ACC112 (cell line): ENCODE results near the gene GPRIN2.
"Not testable (repeated sequence)": the region's sequence is repeated elsewhere in the genome, so short reads cannot be mapped to it uniquely, and the experiment has no call there.

Source experiments
- H2AFZ ChIP-seq: fragments of 200-600 bp; sonication (generic); one replicate; pipeline ENCODE4 v1.6.0; 2017; ENCODE audit warnings: antibody characterized with exemption, low read length; ENCODE audit not compliant: unreplicated experiment
- H3K27ac ChIP-seq: fragments of 200-600 bp; sonication (generic); 2 replicates; pipeline ENCODE4 v1.5.1; 2014; ENCODE audit warnings: low read depth, mild to moderate bottlenecking, antibody characterized with exemption, low read length, moderate library complexity
- H3K27me3 ChIP-seq: fragments of 200-600 bp; sonication (generic); 2 replicates; pipeline ENCODE4 v1.6.1; 2014; ENCODE audit warnings: mild to moderate bottlenecking, antibody characterized with exemption, low read length, moderate library complexity, mixed read lengths; ENCODE audit not compliant: insufficient read depth
- H3K36me3 ChIP-seq: fragments of 200-600 bp; sonication (generic); 2 replicates; pipeline ENCODE4 v1.6.1; 2016; ENCODE audit warnings: mild to moderate bottlenecking, antibody characterized with exemption, low read length, moderate library complexity, mixed read lengths; ENCODE audit not compliant: insufficient read depth
- H3K4me1 ChIP-seq: fragments of 200-600 bp; sonication (generic); one replicate; pipeline ENCODE4 v1.6.1; 2016; ENCODE audit warnings: low read length, mixed read lengths; ENCODE audit not compliant: insufficient read depth, unreplicated experiment, control insufficient read depth
- H3K4me3 ChIP-seq: fragments of 200-600 bp; sonication (generic); 2 replicates; pipeline ENCODE4 v1.5.1; 2014; ENCODE audit warnings: mild to moderate bottlenecking, low read depth, low read length
- H3K79me2 ChIP-seq: fragments of 200-600 bp; sonication (generic); one replicate; pipeline ENCODE4 v1.6.0; 2016; ENCODE audit warnings: low read length; ENCODE audit not compliant: control insufficient read depth, unreplicated experiment, insufficient read depth

Gene GPRIN2

DNA sequence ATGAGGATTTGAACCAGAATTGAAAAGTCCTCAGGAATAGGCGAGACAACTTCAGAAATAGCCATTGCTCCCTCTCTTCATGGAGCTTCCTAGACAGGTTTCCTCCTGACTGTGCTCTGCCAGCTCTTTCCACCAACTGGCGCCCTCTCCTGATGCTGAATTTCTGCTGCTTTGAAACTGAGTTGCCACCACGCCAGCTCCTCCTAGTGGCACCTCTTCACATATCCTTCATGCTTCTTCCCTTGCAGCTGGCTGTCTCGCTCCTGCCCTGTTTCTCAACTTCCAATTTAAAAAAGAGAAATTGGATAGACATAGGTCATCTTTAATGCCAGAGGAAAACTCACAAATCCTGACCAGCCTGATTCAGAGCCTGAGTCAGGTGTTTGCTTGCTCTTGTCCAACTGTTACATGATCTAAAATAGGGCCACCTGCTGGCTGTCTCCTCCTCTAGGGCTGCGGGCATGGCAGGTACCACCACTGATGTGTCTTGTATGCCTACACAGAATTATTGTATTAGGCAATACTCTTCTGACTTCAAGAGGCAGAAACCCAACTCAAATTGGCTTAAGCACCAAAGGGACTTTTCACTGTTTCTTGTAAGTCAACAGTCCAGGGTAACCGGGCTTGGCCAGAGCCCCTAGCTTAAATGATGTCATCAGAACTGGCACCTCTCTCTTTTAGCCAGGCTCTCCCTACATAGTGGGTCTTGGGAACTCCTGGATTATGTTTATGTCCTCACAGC, 9.3 kb upstream of the GPRIN2 start:
- H3K36me3 ChIP-seq, H3K27ac ChIP-seq, H3K27me3 ChIP-seq, H2AFZ ChIP-seq, H3K79me2 ChIP-seq, H3K4me3 ChIP-seq, H3K4me1 ChIP-seq: not testable (repeated sequence)

DNA sequence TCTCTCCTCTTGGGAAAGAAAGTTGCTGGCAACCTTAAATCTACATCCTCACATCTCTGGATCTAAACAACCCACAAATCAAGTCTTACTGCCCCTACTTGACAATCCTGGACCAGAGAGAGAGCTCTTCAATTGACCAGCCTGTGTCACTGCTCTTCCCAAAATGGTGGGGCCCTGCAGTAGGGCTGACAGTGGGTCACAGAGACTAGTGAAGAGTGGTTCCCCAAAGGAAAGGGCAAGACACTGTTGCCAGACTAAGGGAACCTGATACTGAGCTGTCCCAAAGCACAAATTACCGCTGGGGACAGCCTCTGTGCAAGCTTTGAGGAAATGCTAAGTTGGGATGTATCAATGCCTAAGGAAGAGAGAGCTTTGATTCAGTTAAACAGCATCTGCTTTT, 4.5 kb upstream of the GPRIN2 start:
- Histone ChIP-seq H3K4me3 (no peak overlapping the region), H3K27me3 (peaks cover 54% of the 10 kb centered on the region), H2AFZ (no peak overlapping the region), H3K36me3 (no peaks in the 10 kb centered on the region), H3K27ac (no peak overlapping the region), H3K79me2 (no peaks in the 10 kb centered on the region), H3K4me1 (no peaks in the 10 kb centered on the region)

DNA sequence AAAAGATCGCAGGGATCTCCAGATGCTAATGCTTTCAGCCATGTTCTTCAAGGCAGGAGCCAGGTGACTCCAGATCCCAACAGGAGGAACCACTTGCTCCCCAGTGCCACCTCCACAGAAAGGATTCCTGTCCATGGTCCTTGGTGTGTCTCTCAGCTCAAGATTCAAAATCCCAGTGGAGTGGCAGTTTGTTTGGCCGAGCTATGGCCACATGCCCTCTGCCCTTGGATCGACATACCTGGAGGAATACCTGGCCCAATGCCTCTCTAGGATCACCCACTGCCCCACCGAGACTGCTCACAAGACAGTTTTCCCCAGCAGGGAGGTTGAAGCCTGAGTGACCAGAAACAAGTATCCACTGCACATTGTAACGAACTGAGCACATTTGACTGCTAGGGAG, 3.9 kb upstream of the GPRIN2 start:
- Histone ChIP-seq H3K79me2 (no peaks in the 10 kb centered on the region), H2AFZ (no peak overlapping the region), H3K36me3 (no peaks in the 10 kb centered on the region), H3K4me3 (no peak overlapping the region), H3K4me1 (no peaks in the 10 kb centered on the region), H3K27ac (no peak overlapping the region), H3K27me3 (peaks cover 59% of the 10 kb centered on the region)

DNA sequence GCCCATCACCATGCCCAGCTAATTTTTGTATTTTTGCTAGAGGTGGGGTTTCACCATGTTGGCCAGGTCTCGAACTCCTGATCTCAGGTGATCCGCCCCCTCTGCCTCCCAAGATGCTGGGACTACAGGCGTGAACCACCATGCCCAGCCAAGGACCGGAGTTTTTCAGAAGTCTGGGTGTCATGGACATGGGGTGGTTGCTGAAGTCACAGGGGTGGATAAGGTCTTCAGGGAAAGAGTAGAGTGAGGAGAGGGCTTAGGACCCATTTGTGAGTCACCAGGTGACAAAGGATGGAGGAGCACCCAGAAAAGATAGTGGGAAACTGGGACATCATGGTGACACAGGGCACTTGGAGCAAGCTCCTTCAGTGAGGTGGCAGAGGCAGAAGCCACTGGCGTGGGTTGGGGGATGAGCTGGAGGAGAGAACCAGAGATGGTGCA, 2.8 kb upstream of the GPRIN2 start:
- H3K4me3 ChIP-seq, result no peak overlapping the region
- no peak overlapping the region for H3K27ac ChIP-seq
- H2AFZ ChIP-seq, result no peak overlapping the region
- no peaks in the 10 kb centered on the region for H3K36me3 ChIP-seq
- no peaks in the 10 kb centered on the region for H3K4me1 ChIP-seq
- H3K27me3 ChIP-seq, result peaks cover 70% of the 10 kb centered on the region
- H3K79me2 ChIP-seq, result no peaks in the 10 kb centered on the region

DNA sequence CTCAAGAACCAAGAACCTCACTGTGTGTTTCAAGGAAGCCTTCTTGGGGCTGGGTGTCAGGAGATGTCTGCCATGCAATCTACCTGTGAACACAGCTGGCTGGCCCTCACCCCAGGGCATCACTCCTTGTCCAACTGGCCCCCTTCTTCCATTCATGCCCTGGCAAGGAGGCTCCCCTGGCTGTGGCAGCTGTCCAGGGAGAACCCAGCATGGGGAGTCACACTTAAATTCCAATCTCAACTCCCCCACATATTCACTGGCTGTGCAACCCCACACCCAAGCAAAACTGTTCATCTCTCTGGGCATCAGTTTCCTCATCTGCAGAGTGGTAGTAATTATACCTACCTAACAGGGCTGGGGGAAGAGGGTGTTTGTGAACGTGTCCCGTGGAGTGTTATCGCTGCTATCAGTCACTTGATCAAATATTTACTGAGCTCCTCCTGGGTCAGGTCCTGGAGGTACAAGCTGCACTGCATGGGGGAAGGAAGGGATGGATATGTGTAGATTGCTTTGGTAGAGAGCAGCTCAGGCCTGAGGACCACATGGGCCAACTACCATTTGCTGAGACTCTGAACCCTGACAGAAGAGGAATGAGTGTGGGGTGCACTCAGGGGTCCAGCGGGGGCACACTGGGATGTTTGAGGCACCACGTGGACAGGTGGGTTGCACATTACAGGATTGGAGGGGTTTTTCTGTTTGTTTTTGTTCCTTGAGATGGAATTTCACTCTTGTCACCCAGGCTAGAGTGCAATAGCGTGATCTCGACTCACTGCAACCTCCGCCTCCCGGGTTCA, 2.1 kb upstream of the GPRIN2 start:
- no peak overlapping the region for H3K27ac ChIP-seq
- H3K27me3 ChIP-seq, result peaks cover 73% of the 10 kb centered on the region
- H3K36me3 ChIP-seq, result no peaks in the 10 kb centered on the region
- H3K4me3 ChIP-seq, result no peak overlapping the region
- no peak overlapping the region for H2AFZ ChIP-seq
- H3K4me1 ChIP-seq, result no peaks in the 10 kb centered on the region
- H3K79me2 ChIP-seq, result no peaks in the 10 kb centered on the region

DNA sequence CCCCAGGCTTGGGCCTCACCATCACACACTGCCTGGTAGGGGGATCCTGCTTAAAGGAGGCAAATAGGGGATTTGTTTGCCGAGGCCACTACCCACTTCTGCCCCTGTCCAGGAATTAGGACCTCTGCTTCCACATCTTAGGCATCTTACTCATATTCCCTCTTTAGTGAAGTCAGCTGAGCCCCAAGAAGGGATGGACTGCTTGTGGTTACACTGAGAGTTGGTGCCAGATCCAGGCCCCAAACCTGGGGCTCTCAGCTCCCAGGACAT, 1.6 kb upstream of the GPRIN2 start:
- Histone ChIP-seq H3K79me2 (no peaks in the 10 kb centered on the region), H3K27ac (no peak overlapping the region), H3K4me3 (no peak overlapping the region), H3K27me3 (peaks cover 73% of the 10 kb centered on the region), H3K4me1 (no peaks in the 10 kb centered on the region), H3K36me3 (no peaks in the 10 kb centered on the region), H2AFZ (no peak overlapping the region)

DNA sequence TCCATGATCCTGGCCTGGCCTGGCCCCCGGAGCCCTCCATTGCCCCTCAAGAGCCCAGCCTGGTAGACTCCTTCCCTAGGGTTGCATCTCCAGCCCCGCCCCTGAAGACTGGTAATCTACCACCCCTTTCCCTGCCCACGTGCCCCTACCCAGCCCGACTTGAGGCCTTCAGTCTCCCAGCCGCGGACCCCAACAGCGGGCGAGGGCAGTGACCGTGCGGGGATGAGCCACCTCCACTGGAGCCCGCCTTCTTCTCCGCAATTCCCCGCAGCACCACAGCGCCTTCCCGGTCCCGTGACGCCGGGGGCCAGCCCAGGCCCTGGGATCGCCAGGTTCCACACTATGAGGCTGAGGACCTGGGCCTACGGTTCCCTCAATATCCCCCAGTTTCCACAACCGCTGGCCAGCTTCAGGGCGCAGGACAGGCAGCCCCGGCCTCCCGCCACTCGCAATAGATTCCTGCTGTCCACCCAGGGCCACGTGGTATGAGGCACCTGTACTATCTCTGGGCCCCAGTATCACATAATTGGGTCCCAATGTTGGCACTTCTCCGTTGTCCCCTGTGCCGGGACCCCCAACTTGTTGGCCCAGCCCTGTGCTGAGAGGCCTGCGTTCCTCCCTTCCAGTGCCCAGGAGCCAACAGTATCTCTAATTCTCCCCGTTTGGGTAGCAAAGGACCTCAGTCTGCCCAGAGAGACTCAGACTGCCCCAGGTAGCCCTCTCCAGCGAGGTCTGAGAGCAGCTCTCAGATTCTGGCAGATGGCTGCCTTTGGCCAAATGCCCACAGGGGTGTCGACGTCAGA, 1.1 kb upstream of the GPRIN2 start:
- no peak overlapping the region for H2AFZ ChIP-seq

DNA sequence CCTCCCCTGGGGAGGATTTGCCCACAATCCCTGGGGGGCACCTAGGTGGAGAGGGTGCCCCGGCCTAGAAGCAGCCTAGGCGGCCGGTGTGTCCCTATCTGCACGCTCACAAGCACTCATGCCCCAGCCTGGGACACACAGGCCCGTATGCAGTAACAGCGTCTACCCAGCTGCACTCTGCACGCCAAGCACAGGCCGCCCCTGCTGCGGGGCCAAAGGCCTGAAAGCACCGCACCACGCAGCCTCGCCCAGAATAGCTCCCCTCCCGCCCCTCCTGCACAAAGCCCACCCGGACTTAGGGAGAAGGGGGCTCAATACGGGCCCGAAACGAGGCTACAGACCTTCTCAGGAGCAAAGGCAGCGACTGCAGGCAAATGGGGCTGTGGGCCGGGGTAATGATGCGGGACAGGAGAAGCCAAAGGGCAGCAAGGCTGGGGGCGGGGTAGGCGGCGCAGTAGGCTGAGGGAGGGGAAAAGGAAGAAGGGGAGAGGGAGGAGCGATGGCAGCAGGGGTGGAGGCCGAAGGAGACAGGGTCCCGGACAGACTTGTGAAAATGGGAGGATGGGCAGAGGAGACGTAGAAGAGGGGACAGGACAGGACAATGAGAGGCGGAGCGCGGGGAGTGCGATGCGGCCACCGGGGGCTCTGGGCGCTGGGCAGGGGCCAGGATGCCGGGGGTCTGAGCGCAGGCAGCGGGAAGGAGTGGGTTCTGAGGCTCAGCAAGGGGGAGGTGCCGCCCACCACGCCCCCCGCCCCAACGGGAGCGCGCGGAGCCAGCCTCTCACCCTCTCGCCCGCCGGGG, 544 bp downstream of the GPRIN2 start:
- no peak overlapping the region for H2AFZ ChIP-seq
- H3K27ac ChIP-seq, result no peak overlapping the region
- H3K36me3 ChIP-seq, result no peaks in the 10 kb centered on the region
- H3K79me2 ChIP-seq, result no peaks in the 10 kb centered on the region
- peaks cover 69% of the 10 kb centered on the region for H3K27me3 ChIP-seq
- H3K4me1 ChIP-seq, result no peaks in the 10 kb centered on the region
- peak overlapping the region; percentile 64 for H3K4me3 ChIP-seq

More for the DNA sequence above, 1.1 kb upstream of the GPRIN2 start:
- Histone ChIP-seq H3K79me2 (no peaks in the 10 kb centered on the region), H3K27ac (no peak overlapping the region), H3K27me3 (peaks cover 73% of the 10 kb centered on the region), H3K4me1 (no peaks in the 10 kb centered on the region), H3K4me3 (no peak overlapping the region), H3K36me3 (no peaks in the 10 kb centered on the region)

DNA sequence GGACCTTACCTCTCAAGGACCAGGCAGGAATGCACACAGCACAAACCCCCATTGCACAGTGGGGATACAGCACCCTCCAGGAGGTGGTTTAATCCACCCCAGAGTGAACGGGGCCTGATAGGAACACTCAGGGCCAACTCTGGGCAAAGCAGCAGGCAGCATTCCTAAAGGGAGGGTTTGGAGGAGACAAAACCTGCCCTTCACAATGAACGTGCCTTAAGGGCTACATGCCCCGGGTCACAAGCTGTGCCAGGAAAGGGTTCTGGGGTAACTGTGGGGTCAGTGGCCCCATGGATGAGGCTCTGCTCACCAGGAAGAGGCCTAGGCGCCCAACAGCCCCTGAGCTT, 1.1 kb downstream of the GPRIN2 start:
- H3K27me3 ChIP-seq, result peaks cover 63% of the 10 kb centered on the region
- no peaks in the 10 kb centered on the region for H3K79me2 ChIP-seq
- no peak overlapping the region for H3K4me3 ChIP-seq
- no peaks in the 10 kb centered on the region for H3K4me1 ChIP-seq
- H2AFZ ChIP-seq, result no peak overlapping the region
- no peak overlapping the region for H3K27ac ChIP-seq
- no peaks in the 10 kb centered on the region for H3K36me3 ChIP-seq

DNA sequence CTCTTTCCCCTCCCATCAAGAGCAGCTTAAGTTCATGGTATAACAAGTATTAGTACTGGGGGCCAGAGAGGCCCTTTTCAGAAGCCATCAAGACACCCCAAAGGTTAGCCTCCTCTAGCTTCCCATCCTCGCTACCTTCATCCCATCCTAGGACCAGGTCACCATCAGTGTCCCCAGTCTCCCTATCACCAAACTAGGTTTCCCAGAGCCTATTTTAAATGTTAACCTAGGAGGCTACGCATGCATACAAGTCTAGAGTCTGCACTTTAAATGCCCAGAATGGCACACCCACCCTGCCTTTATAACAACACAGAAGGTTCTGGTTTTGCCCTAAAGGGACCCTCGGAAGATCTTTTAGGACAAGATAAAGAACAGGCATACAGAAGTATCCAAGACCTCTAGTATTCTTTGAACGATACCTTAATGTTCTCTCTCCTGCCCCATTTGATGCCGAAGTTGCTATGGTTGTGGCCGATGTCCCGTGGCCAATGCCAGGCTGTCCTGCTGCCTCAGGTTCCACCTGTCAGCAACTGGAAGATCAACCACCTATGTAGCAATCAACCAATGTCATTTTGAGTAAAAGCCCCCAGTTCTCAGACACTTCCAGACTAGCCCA, 2.2 kb downstream of the GPRIN2 start:
- no peak overlapping the region for H3K27ac ChIP-seq
- no peaks in the 10 kb centered on the region for H3K36me3 ChIP-seq
- H3K79me2 ChIP-seq, result no peaks in the 10 kb centered on the region
- H3K27me3 ChIP-seq, result peaks cover 52% of the 10 kb centered on the region
- H3K4me3 ChIP-seq, result no peak overlapping the region
- no peak overlapping the region for H2AFZ ChIP-seq
- no peaks in the 10 kb centered on the region for H3K4me1 ChIP-seq
